ENCODE results near the gene SLC9A6. TPM values are rescaled to one million over a fixed set of nuclear protein-coding genes. Genes with fewer than 3 reads are reported as not detected.

Gene SLC9A6
- total and polyA plus RNA-seq, 2 of the 8 experiments (the other 6 are each of a cell fraction or from before 2014, with no cell fraction given): 8.0 to 14.1 TPM

GRCh38 chrX:136065044-136065671 is 79.9 kb downstream of the SLC9A6 start:
- Histone ChIP-seq H4K8ac (ENCODE audit: extremely low read depth, insufficient read depth, low read length) (no peak overlapping the region), H2AFZ (ENCODE audit: low read length) (no peak overlapping the region), H3K79me1 (ENCODE audit: low read depth, low read length) (no peaks in the 10 kb centered on the region), H2BK20ac (ENCODE audit: low read length) (no peak overlapping the region), H2BK12ac (ENCODE audit: low read depth, low read length) (no peak overlapping the region), H3K4me1 (replicated peaks in 1 of 4; ENCODE audit: control insufficient read depth in 3 of 4, insufficient read depth in 4 of 4, low read length in 3 of 4) (no peaks in the 10 kb centered on the region), H2AK5ac (ENCODE audit: low read depth, low read length) (no peak overlapping the region), H3K27me3 (replicated peaks in 1 of 4; ENCODE audit: control insufficient read depth in 3 of 4, extremely low read depth in 1 of 4, insufficient read depth in 3 of 4, low read length in 3 of 4) (no peaks in the 10 kb centered on the region), H4K20me1 (replicated peaks in 1 of 2; ENCODE audit: control insufficient read depth in 1 of 2, insufficient read depth in 2 of 2, low read length in 2 of 2) (no peaks in the 10 kb centered on the region), H3K27ac (ENCODE audit: low read depth, low read length) (no peak overlapping the region), H3K9me3 (ENCODE audit: insufficient read depth in 2 of 2, low read depth in 1 of 2, low read length in 1 of 2) (no peaks in the 10 kb centered on the region), H3K36me3 (ENCODE audit: control insufficient read depth in 2 of 4, insufficient read depth in 4 of 4, low read length in 3 of 4) (no peaks in the 10 kb centered on the region), H3K4me3 (ENCODE audit: extremely low read depth in 1 of 4, insufficient read depth in 2 of 4, low read depth in 3 of 4, low read length in 4 of 4) (no peak overlapping the region), H3K18ac (ENCODE audit: extremely low read depth, low read length) (no peak overlapping the region), H3K79me2 (ENCODE audit: control insufficient read depth in 1 of 2, insufficient read depth in 2 of 2, low read length in 2 of 2) (no peaks in the 10 kb centered on the region), H3K4ac (replicated peaks; ENCODE audit: insufficient read length, low read depth, low read length) (no peak overlapping the region), H4K5ac (ENCODE audit: insufficient read length, low read depth, low read length) (no peak overlapping the region), H3K23me2 (ENCODE audit: low read depth, low read length) (no peaks in the 10 kb centered on the region), H2BK5ac (ENCODE audit: low read depth, low read length) (no peak overlapping the region), H4K91ac (replicated peaks; ENCODE audit: insufficient read length, low read length) (no peak overlapping the region), H2BK15ac (ENCODE audit: low read length) (no peak overlapping the region), H3K23ac (ENCODE audit: insufficient read length) (no peak overlapping the region), H3K56ac (replicated peaks; ENCODE audit: insufficient read length, low read depth, low read length) (no peak overlapping the region), H3K4me2 (ENCODE audit: insufficient read depth in 1 of 2, low read depth in 2 of 2, low read length in 2 of 2) (no peak overlapping the region), H2BK120ac (replicated peaks; ENCODE audit: low read depth, low read length) (no peak overlapping the region), H3K9ac (replicated peaks in 1 of 4; ENCODE audit: extremely low read depth in 1 of 4, low read depth in 3 of 4, low read length in 3 of 4) (no peak overlapping the region), H3K14ac (ENCODE audit: insufficient read length) (no peak overlapping the region)
- TF ChIP-seq HDAC2 (IDR thresholded peaks at IDR 0.05; ENCODE audit: borderline replicate concordance in 1 of 2, low read depth in 2 of 2, low read length in 2 of 2): no peak
- no peak for TF ChIP-seq CEBPB (IDR thresholded peaks at IDR 0.05; ENCODE audit: low read depth, low read length)
- TF ChIP-seq BCL11A (IDR thresholded peaks at IDR 0.05; ENCODE audit: low read depth in 2 of 2, low read length in 2 of 2): no peak
- TF ChIP-seq RBBP5 (IDR thresholded peaks at IDR 0.05; ENCODE audit: borderline replicate concordance, low read depth, low read length): no peak
- TF ChIP-seq SUZ12 (IDR thresholded peaks at IDR 0.05; ENCODE audit: low read length): no peak
- no peak for TF ChIP-seq GTF2F1 (IDR thresholded peaks at IDR 0.05; ENCODE audit: borderline replicate concordance, low read depth, low read length)
- no peak for TF ChIP-seq BACH1 (IDR thresholded peaks at IDR 0.05; ENCODE audit: low read length)
- no peak for TF ChIP-seq ZNF274 (IDR thresholded peaks at IDR 0.05; ENCODE audit: borderline replicate concordance, extremely low read depth, low read length)
- no peak for TF ChIP-seq CHD2 (IDR thresholded peaks at IDR 0.05; ENCODE audit: low read length)
- POLR2A ChIA-PET (ENCODE audit: partially characterized antibody): no interaction called here
- DNase-seq (ENCODE audit: low read depth in 1 of 2, low spot score in 2 of 2) (no peak), FAIRE-seq (no peak)
- CTCF ChIA-PET (ENCODE audit: partially characterized antibody): no interaction called here
- WGBS, 2 experiments (ENCODE audit: extremely low coverage in 1 of 2, insufficient coverage in 1 of 2, insufficient read length in 1 of 2, insufficient replicate concordance in 2 of 2, low coverage in 1 of 2, low lambda C conversion rate in 2 of 2, missing lambda C conversion rate in 1 of 2): 88% methylated on average over 7 of the region's 7 CpGs; no CpG with 5 or more reads in 1 of the 2 experiments
